H1 (cell line): ENCODE measurements around the gene NEDD4L. TPM values are rescaled to one million over a fixed set of nuclear protein-coding genes. Genes with fewer than 3 reads are reported as not detected.
A peak's percentile ranks its signal among the peaks of the same experiment; 100 is the strongest.

Experiments
- CTCF ChIA-PET: fragments of 300-600 bp; sonication (Branson Sonifier 250); formaldehyde crosslinking; loops from one replicate; lab custom pipeline; 2021; ENCODE audit not compliant: partially characterized antibody; lab: Charles Lee
- POLR2A ChIA-PET: fragments of 300-600 bp; sonication (Branson Sonifier 250); formaldehyde crosslinking; loops from one replicate; lab custom pipeline; 2021; ENCODE audit warnings: inconsistent platforms; ENCODE audit not compliant: partially characterized antibody; lab: Charles Lee
- DNase-seq, 2 experiments: peaks; one replicate each; pipeline versions ENCODE4 v3.0.0 to v3.0.0-alpha.2; 2010 to 2022; ENCODE audit warnings: low spot score in 2 of 2, low read depth in 1 of 2, mixed read lengths in 1 of 2
- FAIRE-seq: peaks from 2 replicates; lab custom pipeline; 2011; peaks lifted over from hg19 to GRCh38; lab: Jason Lieb, UNC
- H2AFZ ChIP-seq: 2 replicates; pipeline ENCODE4 v1.8.1; 2012; ENCODE audit warnings: low read length, inconsistent platforms
- H2AK5ac ChIP-seq: 2 replicates; pipeline ENCODE4 v1.6.1; 2013; ENCODE audit warnings: low read depth, low read length
- H2BK120ac ChIP-seq: replicated peaks from 2 replicates; pipeline ENCODE3; 2013; ENCODE audit warnings: low read depth, low read length, inconsistent platforms
- H2BK12ac ChIP-seq: 2 replicates; pipeline ENCODE4 v1.6.1; 2013; ENCODE audit warnings: low read depth, low read length
- H2BK15ac ChIP-seq: 2 replicates; pipeline ENCODE4 v1.6.1; 2013; ENCODE audit warnings: low read length
- H2BK20ac ChIP-seq: 2 replicates; pipeline ENCODE4 v1.6.1; 2013; ENCODE audit warnings: low read length
- H2BK5ac ChIP-seq: 2 replicates; pipeline ENCODE4 v1.6.1; 2013; ENCODE audit warnings: low read depth, low read length
- H3K14ac ChIP-seq: 2 replicates; pipeline ENCODE4 v1.6.1; 2013; ENCODE audit warnings: inconsistent platforms; ENCODE audit not compliant: insufficient read length
- H3K18ac ChIP-seq: 2 replicates; pipeline ENCODE4 v1.6.1; 2013; ENCODE audit warnings: low read length; ENCODE audit errors: extremely low read depth
- H3K23ac ChIP-seq: 2 replicates; pipeline ENCODE4 v1.6.1; 2013; ENCODE audit warnings: inconsistent platforms; ENCODE audit not compliant: insufficient read length
- H3K23me2 ChIP-seq: 2 replicates; pipeline ENCODE4 v1.6.1; 2013; ENCODE audit warnings: low read depth, low read length
- H3K27ac ChIP-seq: 2 replicates; pipeline ENCODE4 v1.6.1; 2011; ENCODE audit warnings: low read depth, low read length, inconsistent platforms
- H3K27me3 ChIP-seq, 4 experiments: replicated peaks in 1 of 4; 1 replicate in 1 of 4; 2 replicates in 3 of 4; pipeline versions ENCODE4 v1.6.1 to v1.8.1; 2011 to 2013; ENCODE audit warnings: low read length in 3 of 4, mild to moderate bottlenecking in 3 of 4, inconsistent platforms in 2 of 4, mixed read lengths in 2 of 4, moderate library complexity in 1 of 4; ENCODE audit not compliant: control insufficient read depth in 3 of 4, insufficient read depth in 3 of 4; ENCODE audit errors: extremely low read depth in 1 of 4
- H3K36me3 ChIP-seq, 4 experiments: 2 replicates each; pipeline versions ENCODE4 v1.6.1 to v1.8.1; 2011 to 2013; ENCODE audit warnings: mild to moderate bottlenecking in 4 of 4, low read length in 3 of 4, moderate library complexity in 2 of 4, control low read depth in 1 of 4, inconsistent platforms in 1 of 4; ENCODE audit not compliant: insufficient read depth in 4 of 4, control insufficient read depth in 2 of 4
- H3K4ac ChIP-seq: replicated peaks from 2 replicates; pipeline ENCODE3; 2013; ENCODE audit warnings: low read length, low read depth, mixed read lengths, inconsistent platforms; ENCODE audit not compliant: insufficient read length
- H3K4me1 ChIP-seq, 4 experiments: replicated peaks in 1 of 4; 1 replicate in 1 of 4; 2 replicates in 3 of 4; pipeline versions ENCODE4 v1.6.1 to v1.8.1; 2011 to 2013; ENCODE audit warnings: low read length in 3 of 4, inconsistent platforms in 2 of 4, mixed read lengths in 1 of 4; ENCODE audit not compliant: insufficient read depth in 4 of 4, control insufficient read depth in 3 of 4
- H3K4me2 ChIP-seq, 2 experiments: 2 replicates each; pipeline versions ENCODE4 v1.6.1 to v1.8.1; 2011 to 2013; ENCODE audit warnings: low read depth in 2 of 2, low read length in 2 of 2, control low read depth in 1 of 2, inconsistent platforms in 1 of 2, mild to moderate bottlenecking in 1 of 2; ENCODE audit not compliant: insufficient read depth in 1 of 2
- H3K4me3 ChIP-seq, 4 experiments: fragments of 200-600, 300-600 bp in 1 of 4; sonication (generic), shearing (Covaris generic), sonication (Bioruptor Twin) in 1 of 4; 2 replicates each; pipeline versions ENCODE4 v1.5.1 to v1.8.1; 2011 to 2016; ENCODE audit warnings: low read length in 4 of 4, low read depth in 3 of 4, control low read depth in 2 of 4, inconsistent platforms in 2 of 4, mild to moderate bottlenecking in 2 of 4, mixed read lengths in 1 of 4, moderate library complexity in 1 of 4; ENCODE audit not compliant: insufficient read depth in 2 of 4; ENCODE audit errors: extremely low read depth in 1 of 4
- H3K56ac ChIP-seq: replicated peaks from 2 replicates; pipeline ENCODE3; 2013; ENCODE audit warnings: low read depth, mild to moderate bottlenecking, mixed read lengths, low read length, inconsistent platforms; ENCODE audit not compliant: insufficient read length
- H3K79me1 ChIP-seq: 2 replicates; pipeline ENCODE4 v1.6.1; 2013; ENCODE audit warnings: low read depth, low read length, control low read depth
- H3K79me2 ChIP-seq, 2 experiments: 2 replicates each; pipeline versions ENCODE4 v1.6.1 to v1.8.1; 2012 to 2013; ENCODE audit warnings: low read length in 2 of 2, mild to moderate bottlenecking in 2 of 2, inconsistent platforms in 1 of 2; ENCODE audit not compliant: insufficient read depth in 2 of 2, control insufficient read depth in 1 of 2
- H3K9ac ChIP-seq, 4 experiments: replicated peaks in 1 of 4; 1 replicate in 1 of 4; 2 replicates in 3 of 4; pipeline versions ENCODE4 v1.6.1 to v1.8.1; 2011 to 2013; ENCODE audit warnings: low read depth in 3 of 4, low read length in 3 of 4, control low read depth in 2 of 4, mild to moderate bottlenecking in 2 of 4, moderate library complexity in 2 of 4, inconsistent platforms in 1 of 4; ENCODE audit errors: extremely low read depth in 1 of 4
- H3K9me3 ChIP-seq, 2 experiments: 2 replicates each; pipeline versions ENCODE4 v1.6.1 to v1.8.1; 2012 to 2013; ENCODE audit warnings: mild to moderate bottlenecking in 2 of 2, moderate library complexity in 2 of 2, control low read depth in 1 of 2, inconsistent platforms in 1 of 2, low read depth in 1 of 2, low read length in 1 of 2, mixed read lengths in 1 of 2; ENCODE audit not compliant: insufficient read depth in 2 of 2
- H4K20me1 ChIP-seq, 2 experiments: replicated peaks in 1 of 2; 2 replicates each; pipeline versions ENCODE3 to v1.8.1; 2011 to 2013; ENCODE audit warnings: inconsistent platforms in 2 of 2, low read length in 2 of 2, mild to moderate bottlenecking in 1 of 2; ENCODE audit not compliant: insufficient read depth in 2 of 2, control insufficient read depth in 1 of 2
- H4K5ac ChIP-seq: 2 replicates; pipeline ENCODE4 v1.6.1; 2013; ENCODE audit warnings: low read length, low read depth, mixed read lengths, inconsistent platforms; ENCODE audit not compliant: insufficient read length
- H4K8ac ChIP-seq: 2 replicates; pipeline ENCODE4 v1.8.0; 2013; ENCODE audit warnings: mild to moderate bottlenecking, moderate library complexity, low read length, inconsistent platforms; ENCODE audit not compliant: insufficient read depth; ENCODE audit errors: extremely low read depth
- H4K91ac ChIP-seq: replicated peaks from 2 replicates; pipeline ENCODE3; 2013; ENCODE audit warnings: low read length, mixed read lengths, inconsistent platforms; ENCODE audit not compliant: insufficient read length
- CHD1 ChIP-seq: IDR thresholded peaks from 2 replicates; pipeline ENCODE4 v1.6.1; 2012; ENCODE audit warnings: low read depth, low read length, improper control_type of control experiment
- RBBP5 ChIP-seq: IDR thresholded peaks from 2 replicates; pipeline ENCODE4 v1.7.1; 2012; ENCODE audit warnings: low read depth, mild to moderate bottlenecking, inconsistent platforms, low read length, moderate library complexity, borderline replicate concordance
- WGBS, 2 experiments: shearing (Covaris generic) in 1 of 2; methylation state at CpG; one replicate each; pipeline versions ENCODE4 v1.1.6 to v1.1.7; 2013 to 2015; ENCODE audit warnings: low lambda C conversion rate in 2 of 2, mixed read lengths in 2 of 2, inconsistent platforms in 1 of 2, low coverage in 1 of 2, missing lambda C conversion rate in 1 of 2; ENCODE audit not compliant: insufficient replicate concordance in 2 of 2, insufficient coverage in 1 of 2, insufficient read length in 1 of 2; ENCODE audit errors: extremely low coverage in 1 of 2, missing lambda C conversion rate in 1 of 2; 5-methylcytosine and 5-hydroxymethylcytosine counted together
- polyA plus RNA-seq, 7 experiments: library from polyadenylated mRNA; depleted of rRNA in 3 of 7; stranded (reverse) in 5 of 7; unstranded in 2 of 7; fragments of >200 nt in 5 of 7; fragments of 200-250 nt in 2 of 7; gene quantifications; 1 replicate in 5 of 7; 2 replicates in 1 of 7; 4 replicates in 1 of 7; pipeline versions ENCODE4 v1.2.1 to v1.2.3, GENCODE V29; 2011 to 2013; ENCODE audit warnings: missing spikeins in 2 of 7, mixed read lengths in 2 of 7
- total RNA-seq: library from RNA; stranded (reverse); fragmentation: NEBNext Ultra II Directional; extraction: Animal tissue kit (Norgen Biotek cat#: 25700); gene quantifications from 2 replicates; pipeline ENCODE4 v1.2.1, GENCODE V29; 2021

The NEDD4L gene
- total and polyA plus RNA-seq, 2 of the 8 experiments (the other 6 are each of a cell fraction or from before 2014, with no cell fraction given), result 37.3 to 69.8 TPM

GRCh38 chr18:58177004-58177717, 133.1 kb downstream of the NEDD4L start:
- WGBS, 2 experiments, result 75% methylated on average over 12 of the region's 12 CpGs; no CpG with 5 or more reads in 1 of the 2 experiments
- H3K36me3 ChIP-seq, result no peaks in the 10 kb centered on the region
- H3K23ac ChIP-seq, result no peak overlapping the region
- peak overlapping the region; percentile 5 for H4K5ac ChIP-seq
- no peaks in the 10 kb centered on the region; a peak in 1 of 4 replicates for H3K9me3 ChIP-seq
- no peak overlapping the region for H2BK15ac ChIP-seq
- no peak overlapping the region for H2AK5ac ChIP-seq
- H2BK5ac ChIP-seq, result no peak overlapping the region
- POLR2A ChIA-PET, result interaction anchor here (0.8 kb wide), 1 partner anchor 132 kb away, joined by 3 read pairs; no protein-coding TSS in a partner anchor
- no peak overlapping the region for H3K4me3 ChIP-seq
- H3K4me2 ChIP-seq, result 0 out of 4 replicates have a peak overlapping the region, but pooled peaks of 1 of the 2 experiments have one; percentile 26
- peaks cover 0 to 13% of the 10 kb centered on the region in 2 experiments; a peak in 2 of 4 replicates for H3K79me2 ChIP-seq
- TF ChIP-seq CHD1, result no peak
- TF ChIP-seq RBBP5, result no peak
- TF ChIP-seq, all 59 proteins: peak for 0
- FAIRE-seq (no peak), DNase-seq (peak in 1 of 2 experiments; percentile 43)
- CTCF ChIA-PET, result interaction anchor here (0.5 to 9.4 kb wide), 11 partner anchors 17 to 320 kb away, joined by 3 to 103 read pairs (median 3); partner anchors contain the start of gene NEDD4L
- no peaks in the 10 kb centered on the region for H3K23me2 ChIP-seq
- peak overlapping the region; percentile 51; the same call in 1 of the 2 replicates for H4K8ac ChIP-seq
- H4K91ac ChIP-seq, result no peak overlapping the region
- no peak overlapping the region for H3K27ac ChIP-seq
- H2AFZ ChIP-seq, result no peak overlapping the region
- H2BK20ac ChIP-seq, result no peak overlapping the region
- peaks cover 0 to 24% (median 13%) of the 10 kb centered on the region in 4 experiments; a peak in 5 of 7 replicates for H3K4me1 ChIP-seq
- H3K14ac ChIP-seq, result no peak overlapping the region
- peaks cover 10% of the 10 kb centered on the region; the same call in 1 of the 2 replicates for H3K79me1 ChIP-seq
- no peaks in the 10 kb centered on the region for H3K27me3 ChIP-seq
- 0 out of 7 replicates have a peak overlapping the region, but pooled peaks of 1 of the 4 experiments have one; percentile 48 for H3K9ac ChIP-seq
- no peak overlapping the region for H3K4ac ChIP-seq
- H2BK12ac ChIP-seq, result 0 out of 2 replicates have a peak overlapping the region, but pooled peaks have one; percentile 42
- peaks cover 0 to 4% of the 10 kb centered on the region in 2 experiments for H4K20me1 ChIP-seq
- H2BK120ac ChIP-seq, result no peak overlapping the region
- no peak overlapping the region for H3K56ac ChIP-seq
- H3K18ac ChIP-seq, result no peak overlapping the region
